ENCODE results near the gene TMCO1.
"Not testable (repeated sequence)": the region's sequence is repeated elsewhere in the genome, so short reads cannot be mapped to it uniquely, and the experiment has no call there.

TMCO1 gene

GRCh38 chr1:165768513-165769394 lies at the start of gene TMCO1:
TMCO1 (minus strand) TSS chr1:165768868; CDS start chr1:165768751, 117 bp downstream.
- DNase-seq (ENCODE audit: low read depth in 3 of 3): peak; percentile 72 to 86 (median 80)

GRCh38 chr1:165816826-165817497 lies 48.3 kb upstream of the TMCO1 start:
- no peak for DNase-seq (ENCODE audit: low read depth in 3 of 3)

GRCh38 chr1:165816157-165816556 lies 47.5 kb upstream of the TMCO1 start:
- DNase-seq (ENCODE audit: low read depth in 3 of 3): no peak

GRCh38 chr1:165815725-165816124 lies 47.1 kb upstream of the TMCO1 start:
- DNase-seq (ENCODE audit: low read depth in 3 of 3): no peak

GRCh38 chr1:165807613-165808012 lies 38.9 kb upstream of the TMCO1 start:
- no peak for DNase-seq (ENCODE audit: low read depth in 3 of 3)

GRCh38 chr1:165804513-165804912 lies 35.8 kb upstream of the TMCO1 start:
- not testable (repeated sequence) for DNase-seq (ENCODE audit: low read depth in 3 of 3)

- no peak for DNase-seq (ENCODE audit: low read depth in 3 of 3)
Observed at GRCh38 chr1:165799387-165799786, 30.7 kb upstream of the TMCO1 start.

- no peak for DNase-seq (ENCODE audit: low read depth in 3 of 3)
Observed at GRCh38 chr1:165795894-165796293, 27.2 kb upstream of the TMCO1 start.

GRCh38 chr1:165793951-165794350 lies 25.3 kb upstream of the TMCO1 start:
- DNase-seq (ENCODE audit: low read depth in 3 of 3): no peak

- DNase-seq (ENCODE audit: low read depth in 3 of 3): no peak
Observed at GRCh38 chr1:165787741-165788140, 19.1 kb upstream of the TMCO1 start.

GRCh38 chr1:165783519-165783918 lies 14.9 kb upstream of the TMCO1 start:
- DNase-seq (ENCODE audit: low read depth in 3 of 3): not testable (repeated sequence)

GRCh38 chr1:165778197-165778596 lies 9.5 kb upstream of the TMCO1 start:
- not testable (repeated sequence) for DNase-seq (ENCODE audit: low read depth in 3 of 3)

GRCh38 chr1:165773324-165773965 lies 4.8 kb upstream of the TMCO1 start:
- no peak for DNase-seq (ENCODE audit: low read depth in 3 of 3)

GRCh38 chr1:165772739-165773138 lies 4.1 kb upstream of the TMCO1 start:
- no peak for DNase-seq (ENCODE audit: low read depth in 3 of 3)

GRCh38 chr1:165764277-165764676 lies 4.4 kb downstream of the TMCO1 start:
- no peak for DNase-seq (ENCODE audit: low read depth in 3 of 3)

GRCh38 chr1:165763442-165763841 lies 5.2 kb downstream of the TMCO1 start:
- DNase-seq (ENCODE audit: low read depth in 3 of 3): no peak

- DNase-seq (ENCODE audit: low read depth in 3 of 3): no peak
Observed at GRCh38 chr1:165762725-165763124, 5.9 kb downstream of the TMCO1 start.

- DNase-seq (ENCODE audit: low read depth in 3 of 3): no peak
Observed at GRCh38 chr1:165759095-165759494, 9.6 kb downstream of the TMCO1 start.

- no peak for DNase-seq (ENCODE audit: low read depth in 3 of 3)
Observed at GRCh38 chr1:165755393-165756010, 13.2 kb downstream of the TMCO1 start.

- DNase-seq (ENCODE audit: low read depth in 3 of 3): no peak
Observed at GRCh38 chr1:165753934-165754333, 14.7 kb downstream of the TMCO1 start.

- no peak for DNase-seq (ENCODE audit: low read depth in 3 of 3)
Observed at GRCh38 chr1:165748550-165748949, 20.1 kb downstream of the TMCO1 start.

Measured in stimulated activated CD4-positive, alpha-beta T cell treated with anti-CD3 and anti-CD28 coated beads, TNF-alpha, amount 100 ng/mL, for 4 hours (primary cell).